ENCODE results near the gene ZMYM4.

ZMYM4 gene

GRCh38 chr1:35453031-35453430 is 184.5 kb downstream of the ZMYM4 start:
- Histone ChIP-seq H3K36me3 (ENCODE audit: insufficient read depth, low read length) (peaks cover 34% of the 10 kb centered on the region; the same call in 1 of the 2 replicates), H3K9ac (ENCODE audit: low read depth, low read length, poor library complexity, severe bottlenecking) (peak overlapping the region; percentile 8)

GRCh38 chr1:35454176-35454575 is 185.7 kb downstream of the ZMYM4 start:
- H3K9me3 ChIP-seq (ENCODE audit: insufficient read depth, low read depth, low read length): no peaks in the 10 kb centered on the region
- H2AFZ ChIP-seq (ENCODE audit: low read length): no peak overlapping the region
- H3F3A ChIP-seq (ENCODE audit: low read depth): no peaks in the 10 kb centered on the region
- H3K9ac ChIP-seq (ENCODE audit: low read depth, low read length, poor library complexity, severe bottlenecking): no peak overlapping the region
- no peak overlapping the region for H3K4me2 ChIP-seq (ENCODE audit: low read depth, low read length, poor library complexity, severe bottlenecking)
- H3K36me3 ChIP-seq (ENCODE audit: insufficient read depth, low read length): peaks cover 29% of the 10 kb centered on the region; the same call in 1 of the 2 replicates
- H3K9me2 ChIP-seq (replicated peaks; ENCODE audit: low read depth, low read length): no peaks in the 10 kb centered on the region
- peaks cover 15% of the 10 kb centered on the region for H3K4me1 ChIP-seq (ENCODE audit: insufficient read depth, low read length, poor library complexity, severe bottlenecking)
- H3K27me3 ChIP-seq (ENCODE audit: insufficient read depth, low read length, poor library complexity, severe bottlenecking): no peaks in the 10 kb centered on the region
- H4K20me1 ChIP-seq (ENCODE audit: insufficient read depth, low read length, poor library complexity, severe bottlenecking): no peaks in the 10 kb centered on the region
- no peaks in the 10 kb centered on the region for H3K79me2 ChIP-seq (ENCODE audit: insufficient read depth, low read length)
- no peak overlapping the region for H3K4me3 ChIP-seq (ENCODE audit: low read length, poor library complexity, severe bottlenecking)
- no peak for TF ChIP-seq EZH2phosphoT487 (IDR thresholded peaks at IDR 0.05; ENCODE audit: borderline replicate concordance)

More at GRCh38 chr1:35453031-35453430, 184.5 kb downstream of the ZMYM4 start:
- H3K4me1 ChIP-seq (ENCODE audit: insufficient read depth, low read length, poor library complexity, severe bottlenecking): peaks cover 15% of the 10 kb centered on the region
- no peaks in the 10 kb centered on the region for H3K9me2 ChIP-seq (replicated peaks; ENCODE audit: low read depth, low read length)
- no peak for TF ChIP-seq EZH2phosphoT487 (IDR thresholded peaks at IDR 0.05; ENCODE audit: borderline replicate concordance)
- TF ChIP-seq CTCF (conservative IDR thresholded peaks at IDR 0.05; ENCODE audit: low read length): no peak
- H4K20me1 ChIP-seq (ENCODE audit: insufficient read depth, low read length, poor library complexity, severe bottlenecking): no peaks in the 10 kb centered on the region
- no peak overlapping the region for H2AFZ ChIP-seq (ENCODE audit: low read length)
- no peak overlapping the region for H3K4me3 ChIP-seq (ENCODE audit: low read length, poor library complexity, severe bottlenecking)
- no peaks in the 10 kb centered on the region for H3K9me3 ChIP-seq (ENCODE audit: insufficient read depth, low read depth, low read length)
- H3F3A ChIP-seq (ENCODE audit: low read depth): no peaks in the 10 kb centered on the region
- H3K4me2 ChIP-seq (ENCODE audit: low read depth, low read length, poor library complexity, severe bottlenecking): peak overlapping the region; percentile 21
- no peaks in the 10 kb centered on the region for H3K27me3 ChIP-seq (ENCODE audit: insufficient read depth, low read length, poor library complexity, severe bottlenecking)
- H3K79me2 ChIP-seq (ENCODE audit: insufficient read depth, low read length): no peaks in the 10 kb centered on the region

- Histone ChIP-seq H3K9me3 (ENCODE audit: insufficient read depth, low read depth, low read length) (no peaks in the 10 kb centered on the region), H3K4me1 (ENCODE audit: insufficient read depth, low read length, poor library complexity, severe bottlenecking) (peaks cover 15% of the 10 kb centered on the region), H3K9me2 (replicated peaks; ENCODE audit: low read depth, low read length) (no peaks in the 10 kb centered on the region), H3K79me2 (ENCODE audit: insufficient read depth, low read length) (no peaks in the 10 kb centered on the region), H3F3A (ENCODE audit: low read depth) (no peaks in the 10 kb centered on the region), H3K36me3 (ENCODE audit: insufficient read depth, low read length) (peaks cover 25% of the 10 kb centered on the region; the same call in 1 of the 2 replicates), H2AFZ (ENCODE audit: low read length) (no peak overlapping the region), H4K20me1 (ENCODE audit: insufficient read depth, low read length, poor library complexity, severe bottlenecking) (no peaks in the 10 kb centered on the region), H3K27me3 (ENCODE audit: insufficient read depth, low read length, poor library complexity, severe bottlenecking) (no peaks in the 10 kb centered on the region), H3K4me2 (ENCODE audit: low read depth, low read length, poor library complexity, severe bottlenecking) (no peak overlapping the region), H3K9ac (ENCODE audit: low read depth, low read length, poor library complexity, severe bottlenecking) (no peak overlapping the region), H3K4me3 (ENCODE audit: low read length, poor library complexity, severe bottlenecking) (no peak overlapping the region)
- TF ChIP-seq EZH2phosphoT487 (IDR thresholded peaks at IDR 0.05; ENCODE audit: borderline replicate concordance): no peak
- TF ChIP-seq CTCF (conservative IDR thresholded peaks at IDR 0.05; ENCODE audit: low read length): peak; percentile 33
These were observed 186.1 kb downstream of the ZMYM4 start for GRCh38 chr1:35454616-35455015.

GRCh38 chr1:35460796-35461195 is 192.3 kb downstream of the ZMYM4 start:
- Histone ChIP-seq H3K9ac (ENCODE audit: low read depth, low read length, poor library complexity, severe bottlenecking) (no peak overlapping the region), H3K9me3 (ENCODE audit: insufficient read depth, low read depth, low read length) (peaks cover 9% of the 10 kb centered on the region; the same call in 1 of the 2 replicates), H3K4me3 (ENCODE audit: low read length, poor library complexity, severe bottlenecking) (no peak overlapping the region), H3K36me3 (ENCODE audit: insufficient read depth, low read length) (peaks cover 43% of the 10 kb centered on the region; the same call in 1 of the 2 replicates), H3K9me2 (replicated peaks; ENCODE audit: low read depth, low read length) (no peaks in the 10 kb centered on the region), H3K4me2 (ENCODE audit: low read depth, low read length, poor library complexity, severe bottlenecking) (no peak overlapping the region), H3F3A (ENCODE audit: low read depth) (no peaks in the 10 kb centered on the region), H2AFZ (ENCODE audit: low read length) (no peak overlapping the region), H3K27me3 (ENCODE audit: insufficient read depth, low read length, poor library complexity, severe bottlenecking) (no peaks in the 10 kb centered on the region), H3K79me2 (ENCODE audit: insufficient read depth, low read length) (no peaks in the 10 kb centered on the region), H4K20me1 (ENCODE audit: insufficient read depth, low read length, poor library complexity, severe bottlenecking) (no peaks in the 10 kb centered on the region), H3K4me1 (ENCODE audit: insufficient read depth, low read length, poor library complexity, severe bottlenecking) (no peaks in the 10 kb centered on the region)
- no peak for TF ChIP-seq CTCF (conservative IDR thresholded peaks at IDR 0.05; ENCODE audit: low read length)
- no peak for TF ChIP-seq EZH2phosphoT487 (IDR thresholded peaks at IDR 0.05; ENCODE audit: borderline replicate concordance)
